NT2/D1 (cell line): Measurements from ENCODE around the gene KIFC3.

Experiments used
- DNase-seq: peaks from one replicate; pipeline ENCODE4 v3.0.0-alpha.2; 2011; ENCODE audit warnings: low read depth, low spot score
- H3K27me3 ChIP-seq: 2 replicates; pipeline ENCODE4 v1.6.0; 2011; ENCODE audit warnings: mild to moderate bottlenecking; ENCODE audit not compliant: insufficient read length, insufficient read depth
- H3K36me3 ChIP-seq: 2 replicates; pipeline ENCODE4 v1.6.1; 2011; ENCODE audit warnings: mild to moderate bottlenecking, low read length, mixed read lengths; ENCODE audit not compliant: insufficient read depth, insufficient read length
- H3K4me1 ChIP-seq: 2 replicates; pipeline ENCODE4 v1.5.1; 2011; ENCODE audit not compliant: insufficient read depth, insufficient read length
- H3K4me3 ChIP-seq: 2 replicates; pipeline ENCODE4 v1.5.1; 2011; ENCODE audit warnings: low read depth; ENCODE audit not compliant: insufficient read length
- H3K9ac ChIP-seq: 2 replicates; pipeline ENCODE4 v1.6.0; 2011; ENCODE audit warnings: low read depth; ENCODE audit not compliant: insufficient read length
- H3K9me3 ChIP-seq: 2 replicates; pipeline ENCODE4 v1.5.1; 2011; ENCODE audit warnings: mild to moderate bottlenecking, low read length; ENCODE audit not compliant: insufficient read depth
- SUZ12 ChIP-seq: IDR thresholded peaks from 2 replicates; pipeline ENCODE4 v1.6.1; 2011; ENCODE audit not compliant: insufficient read length, insufficient read depth; ENCODE audit errors: extremely low read depth
- YY1 ChIP-seq: IDR thresholded peaks from 2 replicates; pipeline ENCODE4 v1.6.1; 2011; ENCODE audit not compliant: insufficient read length, insufficient read depth
- ZNF274 ChIP-seq: IDR thresholded peaks from 2 replicates; pipeline ENCODE4 v1.6.1; 2011; ENCODE audit warnings: mild to moderate bottlenecking, low read depth, low read length

The KIFC3 gene

GRCh38 chr16:57795431-57795878, 6.8 kb downstream of the KIFC3 start:
- no peak overlapping the region for H3K9ac ChIP-seq
- H3K4me3 ChIP-seq = no peak overlapping the region
- DNase-seq = peak; percentile 70
- TF ChIP-seq SUZ12 = no peak
- TF ChIP-seq YY1 = no peak
- TF ChIP-seq ZNF274 = no peak
- H3K27me3 ChIP-seq = peaks cover 24% of the 10 kb centered on the region
- H3K4me1 ChIP-seq = peaks cover 34% of the 10 kb centered on the region
- peaks cover 57% of the 10 kb centered on the region for H3K36me3 ChIP-seq
- H3K9me3 ChIP-seq = no peaks in the 10 kb centered on the region

GRCh38 chr16:57794849-57795430, 7.4 kb downstream of the KIFC3 start:
- Histone ChIP-seq H3K27me3 (peaks cover 19% of the 10 kb centered on the region), H3K4me1 (peaks cover 31% of the 10 kb centered on the region), H3K4me3 (no peak overlapping the region), H3K9ac (no peak overlapping the region), H3K9me3 (no peaks in the 10 kb centered on the region), H3K36me3 (peaks cover 59% of the 10 kb centered on the region)
- no peak for DNase-seq
- TF ChIP-seq ZNF274 (no peak), YY1 (no peak), SUZ12 (no peak)

GRCh38 chr16:57791893-57792461, 10.3 kb downstream of the KIFC3 start:
- DNase-seq = no peak
- Histone ChIP-seq H3K9ac (no peak overlapping the region), H3K4me3 (no peak overlapping the region), H3K4me1 (peaks cover 21% of the 10 kb centered on the region), H3K36me3 (peaks cover 71% of the 10 kb centered on the region), H3K27me3 (peaks cover 1% of the 10 kb centered on the region), H3K9me3 (no peaks in the 10 kb centered on the region)
- TF ChIP-seq SUZ12 (no peak), ZNF274 (no peak), YY1 (no peak)

GRCh38 chr16:57791195-57791892, 10.9 kb downstream of the KIFC3 start:
- Histone ChIP-seq H3K9ac (no peak overlapping the region), H3K36me3 (peaks cover 71% of the 10 kb centered on the region), H3K27me3 (no peaks in the 10 kb centered on the region), H3K4me1 (peaks cover 25% of the 10 kb centered on the region), H3K9me3 (no peaks in the 10 kb centered on the region), H3K4me3 (no peak overlapping the region)
- TF ChIP-seq ZNF274 (no peak), SUZ12 (no peak)
- no peak for DNase-seq

GRCh38 chr16:57788951-57789350, 13.3 kb downstream of the KIFC3 start:
- no peak for DNase-seq
- no peak overlapping the region for H3K4me3 ChIP-seq
- no peaks in the 10 kb centered on the region for H3K27me3 ChIP-seq
- H3K9me3 ChIP-seq = no peaks in the 10 kb centered on the region
- TF ChIP-seq SUZ12 = no peak
- no peak for TF ChIP-seq ZNF274
- no peak for TF ChIP-seq YY1
- peaks cover 18% of the 10 kb centered on the region for H3K4me1 ChIP-seq
- peaks cover 76% of the 10 kb centered on the region for H3K36me3 ChIP-seq
- H3K9ac ChIP-seq = no peak overlapping the region

GRCh38 chr16:57788252-57788841, 13.9 kb downstream of the KIFC3 start:
- Histone ChIP-seq H3K4me3 (no peak overlapping the region), H3K36me3 (peaks cover 72% of the 10 kb centered on the region), H3K9me3 (no peaks in the 10 kb centered on the region), H3K9ac (no peak overlapping the region), H3K27me3 (no peaks in the 10 kb centered on the region), H3K4me1 (peaks cover 18% of the 10 kb centered on the region)
- TF ChIP-seq ZNF274 = no peak
- TF ChIP-seq SUZ12 = no peak
- no peak for TF ChIP-seq YY1
- no peak for DNase-seq

GRCh38 chr16:57787519-57787905, 14.8 kb downstream of the KIFC3 start:
- Histone ChIP-seq H3K9ac (no peak overlapping the region), H3K4me1 (peaks cover 21% of the 10 kb centered on the region), H3K27me3 (no peaks in the 10 kb centered on the region), H3K36me3 (peaks cover 70% of the 10 kb centered on the region), H3K9me3 (no peaks in the 10 kb centered on the region), H3K4me3 (no peak overlapping the region)
- no peak for DNase-seq
- no peak for TF ChIP-seq YY1
- TF ChIP-seq ZNF274 = no peak
